ENCODE results near the gene CYYR1.

Gene CYYR1

DNA sequence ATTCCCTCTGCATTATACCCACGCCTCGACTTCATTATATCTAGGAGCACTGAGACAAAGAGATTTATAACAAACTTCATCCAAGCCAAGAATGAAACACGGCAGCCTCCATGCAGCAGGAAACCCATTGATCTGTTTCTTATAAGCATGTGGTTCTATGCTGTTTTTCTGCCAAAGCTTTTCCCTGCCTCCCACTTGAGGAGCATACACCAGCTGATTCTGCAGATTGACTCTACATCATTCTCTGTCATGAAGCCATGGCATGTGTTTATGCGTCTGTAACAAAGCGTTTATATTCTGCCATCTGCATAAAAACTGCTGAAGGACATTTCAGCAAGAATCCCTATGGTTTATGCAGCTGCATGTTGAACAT lies 102.0 kb downstream of the CYYR1 start:
- Histone ChIP-seq H3K79me2 (ENCODE audit: insufficient read depth, low read depth) (no peaks in the 10 kb centered on the region), H3K27ac (no peak overlapping the region), H3K9ac (no peak overlapping the region), H3K36me3 (ENCODE audit: insufficient read depth) (no peaks in the 10 kb centered on the region), H3K4me3 (IDR thresholded peaks at IDR 0.05; ENCODE audit: insufficient read depth, low read depth, low read length) (no peak overlapping the region), H3K4me1 (ENCODE audit: low read depth, poor library complexity, severe bottlenecking) (no peaks in the 10 kb centered on the region), H3K27me3 (ENCODE audit: insufficient read depth, low read depth) (no peaks in the 10 kb centered on the region), H4K20me1 (ENCODE audit: insufficient read depth) (no peaks in the 10 kb centered on the region), H3K4me2 (no peak overlapping the region), H2AFZ (ENCODE audit: low read depth) (no peak overlapping the region)
- TF ChIP-seq, protein P1, sequence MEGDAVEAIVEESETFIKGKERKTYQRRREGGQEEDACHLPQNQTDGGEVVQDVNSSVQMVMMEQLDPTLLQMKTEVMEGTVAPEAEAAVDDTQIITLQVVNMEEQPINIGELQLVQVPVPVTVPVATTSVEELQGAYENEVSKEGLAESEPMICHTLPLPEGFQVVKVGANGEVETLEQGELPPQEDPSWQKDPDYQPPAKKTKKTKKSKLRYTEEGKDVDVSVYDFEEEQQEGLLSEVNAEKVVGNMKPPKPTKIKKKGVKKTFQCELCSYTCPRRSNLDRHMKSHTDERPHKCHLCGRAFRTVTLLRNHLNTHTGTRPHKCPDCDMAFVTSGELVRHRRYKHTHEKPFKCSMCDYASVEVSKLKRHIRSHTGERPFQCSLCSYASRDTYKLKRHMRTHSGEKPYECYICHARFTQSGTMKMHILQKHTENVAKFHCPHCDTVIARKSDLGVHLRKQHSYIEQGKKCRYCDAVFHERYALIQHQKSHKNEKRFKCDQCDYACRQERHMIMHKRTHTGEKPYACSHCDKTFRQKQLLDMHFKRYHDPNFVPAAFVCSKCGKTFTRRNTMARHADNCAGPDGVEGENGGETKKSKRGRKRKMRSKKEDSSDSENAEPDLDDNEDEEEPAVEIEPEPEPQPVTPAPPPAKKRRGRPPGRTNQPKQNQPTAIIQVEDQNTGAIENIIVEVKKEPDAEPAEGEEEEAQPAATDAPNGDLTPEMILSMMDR (conservative IDR thresholded peaks at IDR 0.05; ENCODE audit: low read depth, low read length): no peak

DNA sequence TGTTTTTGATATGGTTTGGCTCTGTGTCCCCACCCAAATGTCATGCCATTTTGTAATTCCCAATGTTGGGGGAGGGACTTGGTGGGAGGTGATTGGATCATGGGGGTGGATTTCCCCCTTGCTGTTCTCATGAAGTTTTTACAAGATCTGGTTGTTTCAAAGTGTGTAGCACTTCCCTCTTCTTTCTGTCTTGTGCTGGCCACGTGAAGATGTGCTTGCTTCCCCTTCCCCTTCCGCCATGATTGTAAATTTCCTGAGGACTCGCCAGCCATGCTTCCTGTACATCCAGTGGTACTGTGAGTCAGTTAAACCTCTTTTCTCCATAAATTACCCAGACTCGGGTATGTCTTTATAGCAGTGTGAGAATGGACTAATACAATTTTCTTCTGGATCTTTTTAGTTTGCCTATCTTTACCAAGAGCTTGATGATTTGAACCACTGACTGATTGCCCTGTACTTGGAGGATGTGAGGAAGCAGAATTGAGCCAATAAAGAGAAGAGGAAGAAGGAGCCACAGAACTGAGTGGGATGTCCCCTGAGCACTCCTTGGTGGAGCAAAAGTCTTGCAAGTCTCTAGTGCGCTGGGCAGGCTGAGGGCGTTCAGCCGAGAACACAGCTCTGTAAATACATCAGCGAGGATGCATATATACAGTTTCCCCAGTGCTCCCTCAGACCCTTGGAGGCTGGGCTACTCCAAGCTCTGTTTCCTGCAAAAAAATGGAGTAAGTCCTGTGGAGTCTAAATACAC lies 102.6 kb downstream of the CYYR1 start:
- Histone ChIP-seq H3K27ac (no peak overlapping the region), H4K20me1 (ENCODE audit: insufficient read depth) (no peaks in the 10 kb centered on the region), H3K9ac (no peak overlapping the region), H3K27me3 (ENCODE audit: insufficient read depth, low read depth) (no peaks in the 10 kb centered on the region), H2AFZ (ENCODE audit: low read depth) (no peak overlapping the region), H3K4me1 (ENCODE audit: low read depth, poor library complexity, severe bottlenecking) (no peaks in the 10 kb centered on the region), H3K36me3 (ENCODE audit: insufficient read depth) (no peaks in the 10 kb centered on the region), H3K4me3 (IDR thresholded peaks at IDR 0.05; ENCODE audit: insufficient read depth, low read depth, low read length) (no peak overlapping the region), H3K4me2 (no peak overlapping the region), H3K79me2 (ENCODE audit: insufficient read depth, low read depth) (no peaks in the 10 kb centered on the region)
- TF ChIP-seq, protein P1 (conservative IDR thresholded peaks at IDR 0.05; ENCODE audit: low read depth, low read length): no peak

DNA sequence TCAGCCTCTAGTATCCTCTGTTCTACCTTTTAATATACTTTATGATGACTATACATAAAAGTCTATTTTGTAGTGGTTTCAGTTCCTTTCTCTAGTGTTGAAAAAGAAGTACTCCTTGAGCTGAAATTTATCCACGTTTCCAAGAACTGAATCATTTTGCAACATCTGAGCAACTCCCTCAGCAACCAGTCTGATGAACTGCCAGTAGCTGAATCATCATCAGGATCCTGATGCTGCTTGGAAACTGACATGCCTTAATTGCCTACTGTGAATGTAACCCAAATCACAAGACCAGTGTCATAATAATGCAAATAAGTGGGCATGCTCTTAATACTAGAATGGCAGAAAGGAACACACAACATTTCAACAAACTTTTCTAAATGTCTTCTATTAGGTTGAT lies 103.3 kb downstream of the CYYR1 start:
- Histone ChIP-seq H3K27me3 (ENCODE audit: insufficient read depth, low read depth) (no peaks in the 10 kb centered on the region), H3K4me1 (ENCODE audit: low read depth, poor library complexity, severe bottlenecking) (no peaks in the 10 kb centered on the region), H3K4me3 (IDR thresholded peaks at IDR 0.05; ENCODE audit: insufficient read depth, low read depth, low read length) (no peak overlapping the region), H3K27ac (no peak overlapping the region), H4K20me1 (ENCODE audit: insufficient read depth) (no peaks in the 10 kb centered on the region), H3K4me2 (no peak overlapping the region), H3K36me3 (ENCODE audit: insufficient read depth) (no peaks in the 10 kb centered on the region), H3K9ac (no peak overlapping the region), H3K79me2 (ENCODE audit: insufficient read depth, low read depth) (no peaks in the 10 kb centered on the region), H2AFZ (ENCODE audit: low read depth) (no peak overlapping the region)
- TF ChIP-seq, protein P1 (conservative IDR thresholded peaks at IDR 0.05; ENCODE audit: low read depth, low read length): no peak

DNA sequence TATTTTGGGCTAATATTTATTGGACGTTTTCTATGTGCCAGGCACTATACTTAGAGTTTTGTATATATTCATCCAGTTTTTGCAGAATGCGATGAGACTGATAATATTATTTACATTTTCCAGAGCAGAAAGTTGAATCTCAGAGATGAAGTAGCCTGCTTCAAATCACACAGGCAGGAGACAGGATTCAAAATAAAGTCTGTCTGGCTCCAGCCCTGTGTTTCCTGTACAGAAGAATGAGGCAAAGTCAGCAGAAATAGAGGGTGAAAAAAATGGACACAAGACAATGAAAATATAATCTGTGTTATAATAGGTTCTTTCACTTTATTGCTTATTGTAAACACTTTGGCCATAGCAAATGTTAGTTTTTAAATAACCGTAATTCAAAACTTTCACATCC lies 107.2 kb downstream of the CYYR1 start:
- Histone ChIP-seq H3K9ac (no peak overlapping the region), H3K36me3 (ENCODE audit: insufficient read depth) (no peaks in the 10 kb centered on the region), H3K4me3 (IDR thresholded peaks at IDR 0.05; ENCODE audit: insufficient read depth, low read depth, low read length) (no peak overlapping the region), H2AFZ (ENCODE audit: low read depth) (no peak overlapping the region), H3K79me2 (ENCODE audit: insufficient read depth, low read depth) (no peaks in the 10 kb centered on the region), H4K20me1 (ENCODE audit: insufficient read depth) (no peaks in the 10 kb centered on the region), H3K4me1 (ENCODE audit: low read depth, poor library complexity, severe bottlenecking) (no peaks in the 10 kb centered on the region), H3K27ac (no peak overlapping the region), H3K27me3 (ENCODE audit: insufficient read depth, low read depth) (no peaks in the 10 kb centered on the region), H3K4me2 (no peak overlapping the region)
- TF ChIP-seq, protein P1 (conservative IDR thresholded peaks at IDR 0.05; ENCODE audit: low read depth, low read length): no peak
